Suprapubic skin (tissue), 4 donors: Measurements from ENCODE around the gene LOXHD1. TPM values are rescaled to one million over a fixed set of nuclear protein-coding genes. Genes with fewer than 3 reads are reported as not detected.

Experiments
- DNase-seq, 2 donors: peaks; one replicate each; pipeline ENCODE4 v3.0.0-alpha.2; 2019; ENCODE audit warnings: low spot score in 2 of 2
- H3K27ac ChIP-seq: fragments of 200-600 bp; sonication (generic); one replicate; pipeline ENCODE4 v1.5.1; 2019
- H3K27me3 ChIP-seq: fragments of 200-600 bp; sonication (generic); one replicate; pipeline ENCODE4 v1.5.1; 2019
- H3K36me3 ChIP-seq: fragments of 200-600 bp; sonication (generic); one replicate; pipeline ENCODE4 v1.5.1; 2019
- H3K4me1 ChIP-seq: fragments of 200-600 bp; sonication (generic); one replicate; pipeline ENCODE4 v1.5.1; 2019
- H3K4me3 ChIP-seq: fragments of 200-600 bp; sonication (generic); one replicate; pipeline ENCODE4 v1.5.1; 2019; ENCODE audit warnings: mild to moderate bottlenecking
- H3K9me3 ChIP-seq: fragments of 200-600 bp; sonication (generic); one replicate; pipeline ENCODE4 v1.5.1; 2019
- CTCF ChIP-seq, 2 donors: fragments of 200-600 bp in 1 of 2; fragments of 450-650 bp in 1 of 2; sonication (generic) in 1 of 2; IDR thresholded peaks; one replicate each; pipeline ENCODE4 v1.5.1; 2016 to 2019; ENCODE audit warnings: antibody characterized with exemption in 2 of 2, mild to moderate bottlenecking in 1 of 2, moderate library complexity in 1 of 2
- EP300 ChIP-seq: sonication (generic); formaldehyde crosslinking; IDR thresholded peaks from one replicate; pipeline ENCODE4 v1.6.1; 2017; ENCODE audit warnings: antibody characterized with exemption
- POLR2A ChIP-seq, 2 donors: fragments of 450-650 bp; IDR thresholded peaks; one replicate each; pipeline ENCODE4 v1.6.1; 2017; ENCODE audit warnings: antibody characterized with exemption in 2 of 2, mild to moderate bottlenecking in 2 of 2, moderate library complexity in 2 of 2
- POLR2AphosphoS5 ChIP-seq, 3 donors: sonication (generic); formaldehyde crosslinking; IDR thresholded peaks; one replicate each; pipeline ENCODE4 v1.6.1; 2017; ENCODE audit warnings: antibody characterized with exemption in 3 of 3
- WGBS: methylation state at CpG from one replicate; pipeline ENCODE4 v1.1.5; 2018; 5-methylcytosine and 5-hydroxymethylcytosine counted together
- total RNA-seq, 4 donors: library from RNA; depleted of rRNA; stranded (reverse); fragments of >200 nt; gene quantifications; one replicate each; pipeline ENCODE4 v1.1.0, GENCODE V29; 2016

LOXHD1 gene
- total RNA-seq, 4 donors from 2014 or later, result 0.16 to 0.30 (median 0.18) TPM; not detected in 1

- H3K9me3 ChIP-seq, result no peaks in the 10 kb centered on the region
- DNase-seq, result no peak
- no peaks in the 10 kb centered on the region for H3K4me1 ChIP-seq
- no peak for TF ChIP-seq EP300
- TF ChIP-seq CTCF (IDR thresholded peaks at IDR 0.05), result no peak
- no peak for TF ChIP-seq POLR2AphosphoS5 (IDR thresholded peaks at IDR 0.05)
- no peak for TF ChIP-seq POLR2A (IDR thresholded peaks at IDR 0.05)
- H3K36me3 ChIP-seq, result no peaks in the 10 kb centered on the region
- no peak overlapping the region for H3K27ac ChIP-seq
- WGBS, result 77% methylated on average over 31 of the region's 35 CpGs
- peaks cover 3% of the 10 kb centered on the region for H3K27me3 ChIP-seq
- no peak overlapping the region for H3K4me3 ChIP-seq
Measured at GRCh38 chr18:46433121-46433826, 223.7 kb downstream of the LOXHD1 start.

GRCh38 chr18:46431522-46432171, 225.4 kb downstream of the LOXHD1 start:
- peaks cover 3% of the 10 kb centered on the region for H3K27me3 ChIP-seq
- no peak overlapping the region for H3K27ac ChIP-seq
- no peak for TF ChIP-seq CTCF (IDR thresholded peaks at IDR 0.05)
- H3K36me3 ChIP-seq, result no peaks in the 10 kb centered on the region
- DNase-seq, result no peak
- no peaks in the 10 kb centered on the region for H3K9me3 ChIP-seq
- 47% methylated on average over 4 of the region's 4 CpGs for WGBS
- H3K4me3 ChIP-seq, result no peak overlapping the region
- no peaks in the 10 kb centered on the region for H3K4me1 ChIP-seq

GRCh38 chr18:46429649-46430224, 227.3 kb downstream of the LOXHD1 start:
- H3K27ac ChIP-seq, result no peak overlapping the region
- 79% methylated on average over 2 of the region's 2 CpGs for WGBS

GRCh38 chr18:46429130-46429529, 227.9 kb downstream of the LOXHD1 start:
- H3K4me1 ChIP-seq, result no peaks in the 10 kb centered on the region
- no peak overlapping the region for H3K4me3 ChIP-seq
- no peak for DNase-seq
- no peaks in the 10 kb centered on the region for H3K36me3 ChIP-seq
- TF ChIP-seq POLR2A (IDR thresholded peaks at IDR 0.05) (no peak), EP300 (no peak), CTCF (IDR thresholded peaks at IDR 0.05) (no peak), POLR2AphosphoS5 (IDR thresholded peaks at IDR 0.05) (no peak)
- no peak overlapping the region for H3K27ac ChIP-seq
- H3K9me3 ChIP-seq, result no peaks in the 10 kb centered on the region
- peaks cover 3% of the 10 kb centered on the region for H3K27me3 ChIP-seq
- 89% methylated on average over 4 of the region's 4 CpGs for WGBS

More at GRCh38 chr18:46429649-46430224, 227.3 kb downstream of the LOXHD1 start:
- no peak for DNase-seq
- no peaks in the 10 kb centered on the region for H3K4me1 ChIP-seq
- peaks cover 3% of the 10 kb centered on the region for H3K27me3 ChIP-seq
- H3K36me3 ChIP-seq, result no peaks in the 10 kb centered on the region
- H3K9me3 ChIP-seq, result no peaks in the 10 kb centered on the region
- TF ChIP-seq CTCF (IDR thresholded peaks at IDR 0.05) (no peak), POLR2AphosphoS5 (IDR thresholded peaks at IDR 0.05) (no peak), POLR2A (IDR thresholded peaks at IDR 0.05) (no peak), EP300 (no peak)
- H3K4me3 ChIP-seq, result no peak overlapping the region

- H3K9me3 ChIP-seq, result no peaks in the 10 kb centered on the region
- H3K4me1 ChIP-seq, result no peaks in the 10 kb centered on the region
- TF ChIP-seq EP300 (no peak), CTCF (IDR thresholded peaks at IDR 0.05) (no peak), POLR2A (IDR thresholded peaks at IDR 0.05) (no peak), POLR2AphosphoS5 (IDR thresholded peaks at IDR 0.05) (no peak)
- H3K36me3 ChIP-seq, result no peaks in the 10 kb centered on the region
- 85% methylated on average over 3 of the region's 3 CpGs for WGBS
- H3K27me3 ChIP-seq, result no peaks in the 10 kb centered on the region
- no peak for DNase-seq
- no peak overlapping the region for H3K4me3 ChIP-seq
- H3K27ac ChIP-seq, result no peak overlapping the region
Measured at GRCh38 chr18:46428368-46428767, 228.7 kb downstream of the LOXHD1 start.
